Rectal smooth muscle tissue (tissue), 1 donor: ENCODE results near the gene AGL.

Experiments
- H3K27ac ChIP-seq: one replicate; pipeline ENCODE4 v1.7.0; 2013; ENCODE audit warnings: low read depth, low read length, inconsistent platforms
- H3K27me3 ChIP-seq: one replicate; pipeline ENCODE4 v1.7.0; 2013; ENCODE audit warnings: low read length; ENCODE audit not compliant: control insufficient read depth, insufficient read depth
- H3K36me3 ChIP-seq: one replicate; pipeline ENCODE4 v1.7.0; 2013; ENCODE audit warnings: low read length; ENCODE audit not compliant: control insufficient read depth, insufficient read depth
- H3K4me1 ChIP-seq: one replicate; pipeline ENCODE4 v1.7.0; 2013; ENCODE audit warnings: low read length; ENCODE audit not compliant: control insufficient read depth, insufficient read depth
- H3K4me3 ChIP-seq: one replicate; pipeline ENCODE4 v1.7.0; 2013; ENCODE audit warnings: low read length
- H3K9ac ChIP-seq: one replicate; pipeline ENCODE4 v1.7.0; 2013; ENCODE audit warnings: low read length

Gene AGL

DNA sequence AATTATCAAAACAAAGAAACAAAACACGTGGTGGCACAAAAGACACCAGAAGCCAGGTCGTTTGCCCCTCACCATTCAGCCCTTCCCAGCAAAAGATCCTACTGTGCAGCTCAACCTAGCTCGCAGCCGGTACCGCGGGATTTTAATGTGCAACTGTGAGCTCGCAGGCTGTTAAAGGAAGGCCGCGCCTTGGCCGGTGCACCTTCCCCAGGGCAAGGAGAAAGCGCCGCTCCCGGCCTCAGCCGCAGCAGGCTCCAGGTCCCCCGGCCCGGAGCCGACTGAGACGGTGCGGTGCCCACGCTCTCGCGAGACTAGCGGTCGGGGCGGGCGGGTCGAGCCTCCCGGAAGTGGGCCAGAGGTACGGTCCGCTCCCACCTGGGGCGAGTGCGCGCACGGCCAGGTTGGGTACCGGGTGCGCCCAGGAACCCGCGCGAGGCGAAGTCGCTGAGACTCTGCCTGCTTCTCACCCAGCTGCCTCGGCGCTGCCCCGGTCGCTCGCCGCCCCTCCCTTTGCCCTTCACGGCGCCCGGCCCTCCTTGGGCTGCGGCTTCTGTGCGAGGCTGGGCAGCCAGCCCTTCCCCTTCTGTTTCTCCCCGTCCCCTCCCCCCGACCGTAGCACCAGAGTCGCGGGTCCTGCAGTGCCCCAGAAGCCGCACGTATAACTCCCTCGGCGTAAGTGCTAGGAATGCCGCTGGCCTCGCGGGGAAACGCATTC is at the start of gene AGL:
Gene AGL (plus strand): TSS at position 618 of the 715 bp plus-strand sequence. CDS start 682 bp downstream, outside the sequence.
- Histone ChIP-seq H3K4me3 (peak within 1 kb of the TSS; percentile 74), H3K4me1 (peaks cover 8% of the 10 kb centered on the region), H3K27ac (peak within 1 kb of the TSS; percentile 93), H3K36me3 (no peaks in the 10 kb centered on the region), H3K27me3 (no peaks in the 10 kb centered on the region), H3K9ac (peak within 1 kb of the TSS; percentile 77)

GRCh38 chr1:99801584-99801983 is 48.6 kb upstream of the AGL start:
- Histone ChIP-seq H3K4me3 (no peak overlapping the region), H3K27ac (no peak overlapping the region), H3K27me3 (no peaks in the 10 kb centered on the region), H3K36me3 (no peaks in the 10 kb centered on the region), H3K9ac (no peak overlapping the region), H3K4me1 (no peaks in the 10 kb centered on the region)

DNA sequence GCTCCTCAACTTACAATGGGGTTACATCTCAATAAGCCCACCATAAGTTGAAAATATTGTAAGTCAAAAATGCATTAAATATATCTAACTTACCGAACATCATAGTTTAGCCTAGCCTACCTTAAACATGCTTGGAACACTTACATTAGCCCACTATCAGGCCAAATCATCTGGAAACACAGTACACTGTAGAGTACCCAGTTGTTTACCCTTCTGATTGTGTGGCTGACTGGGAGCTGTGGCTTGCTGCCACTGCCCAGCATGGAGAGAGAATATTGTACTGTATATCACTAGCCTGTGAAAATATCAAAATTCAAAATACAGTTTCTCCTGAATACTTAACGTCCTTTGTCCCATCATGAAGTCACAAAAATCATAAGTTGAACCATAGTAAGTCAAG is 43.3 kb upstream of the AGL start:
- Histone ChIP-seq H3K27ac (no peak overlapping the region), H3K4me3 (no peak overlapping the region), H3K27me3 (no peaks in the 10 kb centered on the region), H3K9ac (no peak overlapping the region), H3K4me1 (peaks cover 12% of the 10 kb centered on the region), H3K36me3 (no peaks in the 10 kb centered on the region)

GRCh38 chr1:99808391-99809115 is 41.6 kb upstream of the AGL start:
- Histone ChIP-seq H3K4me1 (peaks cover 12% of the 10 kb centered on the region), H3K4me3 (no peak overlapping the region), H3K27ac (peak overlapping the region; percentile 91), H3K36me3 (no peaks in the 10 kb centered on the region), H3K27me3 (no peaks in the 10 kb centered on the region), H3K9ac (no peak overlapping the region)

GRCh38 chr1:99811075-99811474 is 39.1 kb upstream of the AGL start:
- Histone ChIP-seq H3K27me3 (no peaks in the 10 kb centered on the region), H3K4me1 (peaks cover 12% of the 10 kb centered on the region), H3K27ac (no peak overlapping the region), H3K4me3 (no peak overlapping the region), H3K36me3 (no peaks in the 10 kb centered on the region), H3K9ac (no peak overlapping the region)

DNA sequence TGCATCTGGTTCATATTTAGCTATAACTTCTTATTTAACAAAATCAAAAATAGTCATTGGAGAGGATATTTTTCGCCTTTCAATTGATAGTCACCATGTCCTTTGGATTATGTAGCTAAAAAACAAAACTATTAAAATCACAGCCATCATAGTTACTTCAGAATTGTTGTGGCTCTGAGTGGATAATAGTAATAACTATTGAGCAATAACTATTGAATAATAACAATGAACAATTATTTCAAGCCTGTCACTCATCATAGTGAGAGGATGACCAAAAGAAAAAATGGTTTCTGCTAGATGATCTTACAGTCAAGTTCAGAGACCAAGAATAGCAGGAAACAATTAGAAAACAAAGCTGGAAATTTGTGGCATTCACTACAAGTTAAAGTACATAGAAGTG is 38.4 kb upstream of the AGL start:
- no peaks in the 10 kb centered on the region for H3K36me3 ChIP-seq
- H3K4me3 ChIP-seq = no peak overlapping the region
- H3K27ac ChIP-seq = no peak overlapping the region
- peaks cover 12% of the 10 kb centered on the region for H3K4me1 ChIP-seq
- H3K27me3 ChIP-seq = no peaks in the 10 kb centered on the region
- no peak overlapping the region for H3K9ac ChIP-seq

- H3K9ac ChIP-seq = no peak overlapping the region
- no peak overlapping the region for H3K27ac ChIP-seq
- no peaks in the 10 kb centered on the region for H3K36me3 ChIP-seq
- no peaks in the 10 kb centered on the region for H3K27me3 ChIP-seq
- no peak overlapping the region for H3K4me3 ChIP-seq
- H3K4me1 ChIP-seq = peaks cover 2% of the 10 kb centered on the region
Measured at GRCh38 chr1:99814373-99814900, 35.7 kb upstream of the AGL start.

- no peak overlapping the region for H3K4me3 ChIP-seq
- no peaks in the 10 kb centered on the region for H3K27me3 ChIP-seq
- no peaks in the 10 kb centered on the region for H3K4me1 ChIP-seq
- H3K9ac ChIP-seq = no peak overlapping the region
- no peak overlapping the region for H3K27ac ChIP-seq
- no peaks in the 10 kb centered on the region for H3K36me3 ChIP-seq
Measured at GRCh38 chr1:99816656-99817055, 33.5 kb upstream of the AGL start.

- Histone ChIP-seq H3K27me3 (no peaks in the 10 kb centered on the region), H3K36me3 (no peaks in the 10 kb centered on the region), H3K9ac (no peak overlapping the region), H3K27ac (no peak overlapping the region), H3K4me1 (no peaks in the 10 kb centered on the region), H3K4me3 (no peak overlapping the region)
Measured at GRCh38 chr1:99818063-99818699, 32.0 kb upstream of the AGL start.

DNA sequence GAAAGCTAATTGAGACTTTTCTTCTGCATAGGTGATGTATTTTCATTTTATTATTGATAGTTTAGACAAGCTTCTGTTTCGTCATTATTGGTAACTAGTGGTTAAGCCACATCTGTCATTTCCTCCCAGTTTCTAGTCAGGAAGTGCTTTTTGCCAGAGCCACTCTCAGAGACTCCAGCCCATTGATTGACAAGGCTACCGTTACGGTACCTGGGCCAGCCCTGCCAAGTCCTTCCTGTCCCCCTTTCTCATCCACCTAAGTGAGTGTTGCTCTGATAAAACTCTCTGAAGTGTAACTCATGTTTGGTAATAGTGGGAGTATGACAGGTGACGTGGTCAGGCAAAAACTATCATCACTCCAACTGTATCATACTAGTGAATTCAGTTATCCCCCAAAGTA is 29.6 kb upstream of the AGL start:
- Histone ChIP-seq H3K36me3 (no peaks in the 10 kb centered on the region), H3K4me3 (no peak overlapping the region), H3K4me1 (no peaks in the 10 kb centered on the region), H3K27me3 (no peaks in the 10 kb centered on the region), H3K9ac (no peak overlapping the region), H3K27ac (no peak overlapping the region)

- H3K27me3 ChIP-seq = no peaks in the 10 kb centered on the region
- no peak overlapping the region for H3K9ac ChIP-seq
- H3K4me1 ChIP-seq = no peaks in the 10 kb centered on the region
- no peaks in the 10 kb centered on the region for H3K36me3 ChIP-seq
- H3K27ac ChIP-seq = no peak overlapping the region
- H3K4me3 ChIP-seq = no peak overlapping the region
Measured at GRCh38 chr1:99825098-99825497, 25.1 kb upstream of the AGL start.

- Histone ChIP-seq H3K27me3 (no peaks in the 10 kb centered on the region), H3K36me3 (no peaks in the 10 kb centered on the region), H3K9ac (no peak overlapping the region), H3K4me3 (no peak overlapping the region), H3K4me1 (no peaks in the 10 kb centered on the region), H3K27ac (no peak overlapping the region)
Measured at GRCh38 chr1:99825702-99826101, 24.5 kb upstream of the AGL start.
